Endothelial cell of umbilical vein (primary cell): ENCODE results near the gene WDR31. TPM values are rescaled to one million over a fixed set of nuclear protein-coding genes. Genes with fewer than 3 reads are reported as not detected.

Experiments
- BruUV-seq: library from RNA; stranded (reverse); fragments of 400-500 nt; replicated peaks from 2 replicates; lab custom pipeline; 2021; lab: Mats Ljungman, UMichigan
- CTCF ChIA-PET: fragments of 300-600, 350-600 bp; sonication (Branson Sonifier 250); formaldehyde crosslinking; loops from one replicate; lab custom pipeline; 2021; ENCODE audit warnings: antibody characterized with exemption, inconsistent platforms; lab: Charles Lee
- POLR2A ChIA-PET: fragments of 300-600, 350-600 bp; sonication (Branson Sonifier 250); formaldehyde crosslinking; loops from one replicate; lab custom pipeline; 2021; ENCODE audit warnings: antibody characterized with exemption, inconsistent platforms; lab: Charles Lee
- DNase-seq: peaks from one replicate; pipeline ENCODE4 v3.0.0-alpha.2; 2011; ENCODE audit warnings: low read depth, low spot score
- FAIRE-seq: peaks from 2 replicates; lab custom pipeline; 2011; peaks lifted over from hg19 to GRCh38; lab: Jason Lieb, UNC
- H2AFZ ChIP-seq: 2 replicates; pipeline ENCODE4 v1.6.0; 2012; ENCODE audit warnings: low read depth, low read length, control low read depth, inconsistent platforms
- H3K27ac ChIP-seq: 2 replicates; pipeline ENCODE4 v1.5.1; 2011; ENCODE audit warnings: low read depth, mild to moderate bottlenecking, control low read depth, low read length, moderate library complexity; ENCODE audit not compliant: insufficient read depth
- H3K27me3 ChIP-seq, 2 experiments: 2 replicates each; pipeline versions ENCODE4 v1.6.0 to v1.6.1; 2011; ENCODE audit warnings: low read length in 2 of 2, mixed read lengths in 1 of 2; ENCODE audit not compliant: control insufficient read depth in 2 of 2, insufficient read depth in 2 of 2
- H3K36me3 ChIP-seq, 2 experiments: 2 replicates in 1 of 2; 3 replicates in 1 of 2; pipeline ENCODE4 v1.5.1; 2011; ENCODE audit warnings: low read length in 2 of 2, mild to moderate bottlenecking in 1 of 2, moderate library complexity in 1 of 2; ENCODE audit not compliant: control insufficient read depth in 2 of 2, insufficient read depth in 2 of 2; ENCODE audit errors: extremely low read depth in 1 of 2
- H3K4me1 ChIP-seq: 3 replicates; pipeline ENCODE4 v1.5.1; 2011; ENCODE audit warnings: mild to moderate bottlenecking, low read length; ENCODE audit not compliant: control insufficient read depth, insufficient read depth; ENCODE audit errors: extremely low read depth
- H3K4me2 ChIP-seq: 2 replicates; pipeline ENCODE4 v1.6.1; 2011; ENCODE audit warnings: low read length, control low read depth, mixed read lengths; ENCODE audit not compliant: insufficient read depth
- H3K4me3 ChIP-seq, 3 experiments: fragments of 200-600 bp in 1 of 3; sonication (generic), shearing (Covaris generic) in 1 of 3; replicated peaks in 1 of 3; 2 replicates each; pipeline ENCODE4 v1.5.1; 2011 to 2016; ENCODE audit warnings: control low read depth in 3 of 3, low read length in 3 of 3, mild to moderate bottlenecking in 2 of 3, inconsistent platforms in 1 of 3, low read depth in 1 of 3, moderate library complexity in 1 of 3; ENCODE audit not compliant: insufficient read depth in 1 of 3
- H3K79me2 ChIP-seq: 2 replicates; pipeline ENCODE4 v1.6.0; 2012; ENCODE audit warnings: low read length, inconsistent platforms; ENCODE audit not compliant: control insufficient read depth, insufficient read depth
- H3K9ac ChIP-seq: replicated peaks from 2 replicates; pipeline ENCODE3; 2011; ENCODE audit warnings: low read length, control low read depth; ENCODE audit not compliant: insufficient read depth; ENCODE audit errors: extremely low read depth
- H3K9me1 ChIP-seq: replicated peaks from 3 replicates; pipeline ENCODE4 v1.6.0; 2011; ENCODE audit warnings: mild to moderate bottlenecking, low read length; ENCODE audit not compliant: control insufficient read depth, insufficient read depth; ENCODE audit errors: extremely low read depth
- H3K9me3 ChIP-seq: replicated peaks from 2 replicates; pipeline ENCODE4 v1.5.1; 2012; ENCODE audit warnings: low read length, inconsistent platforms; ENCODE audit not compliant: control insufficient read depth, insufficient read depth
- H4K20me1 ChIP-seq: replicated peaks from 2 replicates; pipeline ENCODE3; 2011; ENCODE audit warnings: mild to moderate bottlenecking, low read length; ENCODE audit not compliant: control insufficient read depth, insufficient read depth; ENCODE audit errors: extremely low read depth
- EZH2 ChIP-seq: IDR thresholded peaks from 2 replicates; pipeline ENCODE4 v1.6.1; 2012; ENCODE audit warnings: borderline replicate concordance, low read depth, mild to moderate bottlenecking, moderate library complexity, low read length, inconsistent platforms; ENCODE audit not compliant: severe bottlenecking
- FOS ChIP-seq: IDR thresholded peaks from 2 replicates; pipeline ENCODE4 v1.6.1; 2011; ENCODE audit warnings: mild to moderate bottlenecking, low read length, moderate library complexity, borderline replicate concordance; ENCODE audit not compliant: insufficient read depth
- GATA2 ChIP-seq: IDR thresholded peaks from 2 replicates; pipeline ENCODE4 v1.7.0; 2011; ENCODE audit warnings: low read depth, mild to moderate bottlenecking, moderate library complexity, mixed read lengths, low read length; ENCODE audit not compliant: insufficient read length, insufficient read depth
- JUN ChIP-seq: IDR thresholded peaks from 2 replicates; pipeline ENCODE4 v1.6.1; 2011; ENCODE audit warnings: borderline replicate concordance, low read depth; ENCODE audit not compliant: insufficient read length, insufficient read depth
- MYC ChIP-seq: IDR thresholded peaks from one replicate; pipeline ENCODE4 v1.6.1; 2011; ENCODE audit warnings: mild to moderate bottlenecking, low read depth, low read length
- POLR2A ChIP-seq: IDR thresholded peaks from 2 replicates; pipeline ENCODE4 v1.6.1; 2012; ENCODE audit warnings: low read depth, mild to moderate bottlenecking, control low read depth, low read length
- POLR2AphosphoS5 ChIP-seq: IDR thresholded peaks from 2 replicates; pipeline ENCODE4 v1.6.1; 2012; ENCODE audit warnings: low read depth, mild to moderate bottlenecking, control low read depth, low read length, moderate library complexity; ENCODE audit not compliant: insufficient read depth
- dilution Hi-C: fragments of 300-500 bp; cut with MboI; formaldehyde crosslinking; loops from one replicate; pipeline ENCODE4 v1.15.0; 2019; ENCODE audit warnings: low sequenced_read_pairs; ENCODE audit not compliant: extremely low pct_ligation_motif_present
- intact Hi-C: fragments of 100-400 bp; cut with micrococcal nuclease; formaldehyde crosslinking; loops from one replicate; pipeline ENCODE4 v1.10.0; 2022
- polyA plus RNA-seq, 4 experiments: library from polyadenylated mRNA; depleted of rRNA in 3 of 4; stranded (reverse) in 3 of 4; unstranded in 1 of 4; fragments of >200 nt; gene quantifications; 2 replicates each; pipeline versions ENCODE4 v1.2.1 to v1.2.3, GENCODE V29; 2011 to 2012; ENCODE audit warnings: missing spikeins in 1 of 4
- total RNA-seq: library from RNA; stranded (reverse); gene quantifications from 2 replicates; pipeline ENCODE4 v1.2.3, GENCODE V29; 2021
- TF ChIP-seq, protein P1 (sequence below), 2 donors: IDR thresholded peaks; 1 replicate in 1 of 2; 2 replicates in 1 of 2; pipeline ENCODE4 v1.5.1; 2011; ENCODE audit warnings: low read length in 2 of 2, mild to moderate bottlenecking in 2 of 2, moderate library complexity in 2 of 2, control low read depth in 1 of 2, inconsistent platforms in 1 of 2, low read depth in 1 of 2; ENCODE audit not compliant: insufficient read depth in 1 of 2; ENCODE audit errors: extremely low read depth in 1 of 2
- TF ChIP-seq, protein P2 (sequence below): IDR thresholded peaks from 2 replicates; pipeline ENCODE4 v1.6.1; 2011; ENCODE audit not compliant: insufficient read depth, insufficient read length

Gene WDR31
- total and polyA plus RNA-seq, 2 donors (not counting 3 experiments of a cell fraction or from before 2014, with no cell fraction given), result 0.22 to 1.00 TPM

DNA sequence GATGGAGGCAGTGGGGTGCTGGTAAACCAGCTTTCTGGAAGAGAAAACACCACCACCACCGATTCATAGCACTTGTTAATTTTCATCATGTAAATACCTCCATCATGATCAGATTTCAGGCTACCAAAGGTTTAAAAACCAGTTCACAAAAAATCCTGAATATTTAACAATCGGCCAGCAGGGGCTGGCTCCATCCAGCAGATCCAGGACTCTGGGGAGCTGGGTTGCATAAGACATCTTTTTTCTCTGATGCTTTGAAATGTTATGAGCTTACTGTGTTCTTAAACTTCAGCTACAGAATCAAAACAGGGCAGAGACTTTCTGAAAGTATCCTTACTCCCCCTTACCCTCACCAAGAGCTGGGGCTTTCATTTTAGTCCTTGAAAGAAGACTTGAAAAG lies 22.3 kb downstream of the WDR31 start:
- Histone ChIP-seq H2AFZ (no peak overlapping the region), H3K4me2 (no peak overlapping the region), H3K36me3 (no peaks in the 10 kb centered on the region), H3K79me2 (no peaks in the 10 kb centered on the region), H3K27ac (no peak overlapping the region), H3K27me3 (peaks cover 2 to 8% of the 10 kb centered on the region in 2 experiments), H3K9ac (no peak overlapping the region), H3K9me3 (no peaks in the 10 kb centered on the region), H3K4me1 (no peaks in the 10 kb centered on the region), H3K4me3 (no peak overlapping the region), H4K20me1 (no peaks in the 10 kb centered on the region), H3K9me1 (no peaks in the 10 kb centered on the region)
- dilution Hi-C loops (no loop called here), intact Hi-C loops (no loop called here)
- FAIRE-seq, result no peak
- ChIA-PET CTCF (interaction anchor here (1.0 to 1.4 kb wide), 2 partner anchors 22 to 81 kb away, joined by 3 to 6 read pairs; partner anchors contain the start of gene WDR31), POLR2A (no interaction called here)
- TF ChIP-seq MYC (no peak), POLR2AphosphoS5 (no peak), POLR2A (no peak), FOS (no peak), EZH2 (no peak), JUN (no peak), GATA2 (no peak)
- TF ChIP-seq, protein P1, sequence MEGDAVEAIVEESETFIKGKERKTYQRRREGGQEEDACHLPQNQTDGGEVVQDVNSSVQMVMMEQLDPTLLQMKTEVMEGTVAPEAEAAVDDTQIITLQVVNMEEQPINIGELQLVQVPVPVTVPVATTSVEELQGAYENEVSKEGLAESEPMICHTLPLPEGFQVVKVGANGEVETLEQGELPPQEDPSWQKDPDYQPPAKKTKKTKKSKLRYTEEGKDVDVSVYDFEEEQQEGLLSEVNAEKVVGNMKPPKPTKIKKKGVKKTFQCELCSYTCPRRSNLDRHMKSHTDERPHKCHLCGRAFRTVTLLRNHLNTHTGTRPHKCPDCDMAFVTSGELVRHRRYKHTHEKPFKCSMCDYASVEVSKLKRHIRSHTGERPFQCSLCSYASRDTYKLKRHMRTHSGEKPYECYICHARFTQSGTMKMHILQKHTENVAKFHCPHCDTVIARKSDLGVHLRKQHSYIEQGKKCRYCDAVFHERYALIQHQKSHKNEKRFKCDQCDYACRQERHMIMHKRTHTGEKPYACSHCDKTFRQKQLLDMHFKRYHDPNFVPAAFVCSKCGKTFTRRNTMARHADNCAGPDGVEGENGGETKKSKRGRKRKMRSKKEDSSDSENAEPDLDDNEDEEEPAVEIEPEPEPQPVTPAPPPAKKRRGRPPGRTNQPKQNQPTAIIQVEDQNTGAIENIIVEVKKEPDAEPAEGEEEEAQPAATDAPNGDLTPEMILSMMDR (IDR thresholded peaks at IDR 0.05; ENCODE audit: extremely low read depth in 1 of 2, insufficient read depth in 1 of 2, low read depth in 1 of 2, low read length in 2 of 2), result no peak
- TF ChIP-seq, protein P2, sequence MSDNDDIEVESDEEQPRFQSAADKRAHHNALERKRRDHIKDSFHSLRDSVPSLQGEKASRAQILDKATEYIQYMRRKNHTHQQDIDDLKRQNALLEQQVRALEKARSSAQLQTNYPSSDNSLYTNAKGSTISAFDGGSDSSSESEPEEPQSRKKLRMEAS, result no peak
- no TSS peak for BruUV-seq
- no peak for DNase-seq
